ENCODE results near the gene GBP5. TPM values are rescaled to one million over a fixed set of nuclear protein-coding genes. Genes with fewer than 3 reads are reported as not detected.

Gene GBP5
- total RNA-seq, 1 donor from 2014 or later, result 22.8 TPM

DNA sequence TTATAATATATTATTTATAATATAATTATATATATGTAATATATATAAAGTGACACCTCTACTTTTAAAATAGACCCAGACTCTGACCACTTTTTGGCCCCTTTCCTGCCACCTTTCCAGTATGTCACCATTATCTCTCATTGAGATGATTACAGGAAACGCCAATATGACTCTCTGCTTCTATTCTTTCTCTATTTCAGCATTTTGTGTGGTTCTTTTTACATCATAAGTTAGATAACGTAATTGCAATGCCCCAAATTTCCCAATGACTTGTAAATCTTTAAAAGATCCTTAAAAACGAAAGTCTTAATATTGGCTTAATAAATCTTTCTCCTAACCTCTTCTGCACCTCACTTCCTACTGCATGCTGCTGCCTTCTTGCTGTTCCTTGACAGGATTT lies 8.1 kb upstream of the GBP5 start:
- DNase-seq (no peak), ATAC-seq (ENCODE audit: low read depth) (no peak)
- intact Hi-C loops (cut with micrococcal nuclease), result no loop called here
- Mint-ChIP-seq H3K4me1 (peaks cover 21% of the 10 kb centered on the region), H3K27ac (no peak overlapping the region), H3K27me3 (no peaks in the 10 kb centered on the region), H3K36me3 (ENCODE audit: low read depth) (no peaks in the 10 kb centered on the region), H3K4me3 (no peak overlapping the region), H3K9me3 (peaks cover 3% of the 10 kb centered on the region)
- ChIA-PET POLR2A (no interaction called here), CTCF (no interaction called here)
- TF ChIP-seq, protein P1, sequence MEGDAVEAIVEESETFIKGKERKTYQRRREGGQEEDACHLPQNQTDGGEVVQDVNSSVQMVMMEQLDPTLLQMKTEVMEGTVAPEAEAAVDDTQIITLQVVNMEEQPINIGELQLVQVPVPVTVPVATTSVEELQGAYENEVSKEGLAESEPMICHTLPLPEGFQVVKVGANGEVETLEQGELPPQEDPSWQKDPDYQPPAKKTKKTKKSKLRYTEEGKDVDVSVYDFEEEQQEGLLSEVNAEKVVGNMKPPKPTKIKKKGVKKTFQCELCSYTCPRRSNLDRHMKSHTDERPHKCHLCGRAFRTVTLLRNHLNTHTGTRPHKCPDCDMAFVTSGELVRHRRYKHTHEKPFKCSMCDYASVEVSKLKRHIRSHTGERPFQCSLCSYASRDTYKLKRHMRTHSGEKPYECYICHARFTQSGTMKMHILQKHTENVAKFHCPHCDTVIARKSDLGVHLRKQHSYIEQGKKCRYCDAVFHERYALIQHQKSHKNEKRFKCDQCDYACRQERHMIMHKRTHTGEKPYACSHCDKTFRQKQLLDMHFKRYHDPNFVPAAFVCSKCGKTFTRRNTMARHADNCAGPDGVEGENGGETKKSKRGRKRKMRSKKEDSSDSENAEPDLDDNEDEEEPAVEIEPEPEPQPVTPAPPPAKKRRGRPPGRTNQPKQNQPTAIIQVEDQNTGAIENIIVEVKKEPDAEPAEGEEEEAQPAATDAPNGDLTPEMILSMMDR (IDR thresholded peaks at IDR 0.05), result no peak

DNA sequence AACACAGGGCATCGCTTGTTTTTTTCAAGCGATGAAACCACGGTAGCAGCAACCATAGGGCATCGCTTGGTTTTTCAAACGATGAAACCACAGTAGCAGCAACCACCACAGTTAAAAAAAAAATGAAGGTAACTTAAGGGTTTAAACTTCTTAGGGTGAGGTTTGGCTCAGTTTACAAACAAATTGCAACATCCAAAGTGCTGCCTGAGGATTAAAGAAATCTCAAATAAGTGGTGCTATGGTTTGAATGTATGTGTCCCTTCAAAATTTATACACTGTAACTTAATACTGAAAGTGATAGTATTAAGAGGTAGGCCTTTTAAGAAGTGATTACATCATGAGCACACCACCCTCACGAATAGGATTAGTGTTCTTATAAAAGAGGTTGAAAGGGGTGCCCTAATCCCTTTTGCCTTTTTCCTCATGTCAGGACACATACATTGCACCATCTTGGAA lies 6.4 kb upstream of the GBP5 start:
- DNase-seq, result no peak
- Mint-ChIP-seq H3K36me3 (ENCODE audit: low read depth) (no peaks in the 10 kb centered on the region), H3K9me3 (no peaks in the 10 kb centered on the region), H3K4me3 (no peak overlapping the region), H3K27me3 (no peaks in the 10 kb centered on the region), H3K4me1 (peaks cover 27% of the 10 kb centered on the region), H3K27ac (peak overlapping the region; percentile 47)
- TF ChIP-seq, protein P1 (IDR thresholded peaks at IDR 0.05), result no peak
- CTCF ChIA-PET, result no interaction called here
- intact Hi-C loops (cut with micrococcal nuclease), result no loop called here
- peak; percentile 34 for ATAC-seq (ENCODE audit: low read depth)
- POLR2A ChIA-PET, result no interaction called here

DNA sequence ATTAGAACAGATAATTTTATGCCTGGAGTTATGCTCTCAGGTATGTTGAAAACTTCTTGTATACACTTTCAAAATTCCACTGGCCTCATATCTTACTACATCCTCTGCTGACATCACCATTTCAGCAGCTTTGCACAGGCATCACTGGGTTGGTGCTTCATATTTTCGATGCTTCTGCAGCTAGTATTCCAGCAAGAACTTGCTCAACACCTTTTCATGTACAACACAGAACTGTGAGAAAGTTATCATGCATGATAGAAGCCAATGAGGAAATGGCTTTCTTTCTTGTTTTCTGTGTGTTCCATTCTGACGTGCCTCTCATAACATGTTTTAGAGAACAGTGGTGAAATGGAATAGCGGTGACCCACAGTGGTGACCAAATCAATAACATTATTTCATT lies 5.1 kb upstream of the GBP5 start:
- H3K36me3 Mint-ChIP-seq (ENCODE audit: low read depth), result no peaks in the 10 kb centered on the region
- ATAC-seq (ENCODE audit: low read depth) (peak; percentile 52), DNase-seq (no peak)
- no peaks in the 10 kb centered on the region for H3K27me3 Mint-ChIP-seq
- H3K9me3 Mint-ChIP-seq, result peaks cover 3% of the 10 kb centered on the region
- peak overlapping the region; percentile 13 for H3K27ac Mint-ChIP-seq
- intact Hi-C loops (cut with micrococcal nuclease), result no loop called here
- POLR2A ChIA-PET, result no interaction called here
- TF ChIP-seq, protein P1 (IDR thresholded peaks at IDR 0.05), result no peak
- peaks cover 35% of the 10 kb centered on the region for H3K4me1 Mint-ChIP-seq
- H3K4me3 Mint-ChIP-seq, result no peak overlapping the region
- CTCF ChIA-PET, result no interaction called here

DNA sequence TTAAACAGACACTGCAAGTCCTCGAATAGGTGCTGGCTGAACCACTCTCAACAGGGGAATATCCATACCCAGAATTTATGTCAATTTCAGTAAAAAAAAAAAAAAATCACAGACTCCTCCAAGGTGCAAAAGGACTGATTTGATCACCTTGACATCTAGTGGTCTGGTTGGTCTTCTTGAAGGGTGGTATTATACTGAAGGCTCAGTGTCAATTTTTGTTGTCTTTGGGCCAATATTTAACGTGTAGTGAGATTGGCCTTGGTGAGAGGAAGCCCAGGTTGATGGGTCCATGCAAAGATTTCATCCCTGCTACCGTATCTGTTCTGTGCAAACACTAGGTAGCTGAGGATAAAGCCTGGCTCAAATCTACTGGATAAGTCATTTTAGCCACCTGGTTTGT lies 4.0 kb upstream of the GBP5 start:
- Mint-ChIP-seq H3K36me3 (ENCODE audit: low read depth) (peaks cover 4% of the 10 kb centered on the region), H3K4me1 (peaks cover 43% of the 10 kb centered on the region), H3K4me3 (no peak overlapping the region), H3K27me3 (no peaks in the 10 kb centered on the region), H3K9me3 (peaks cover 3% of the 10 kb centered on the region), H3K27ac (no peak overlapping the region)
- TF ChIP-seq, protein P1 (IDR thresholded peaks at IDR 0.05), result no peak
- intact Hi-C loops (cut with micrococcal nuclease), result no loop called here
- no peak for DNase-seq
- ATAC-seq (ENCODE audit: low read depth), result no peak
- ChIA-PET CTCF (no interaction called here), POLR2A (interaction anchor here (0.5 to 1.3 kb wide), 2 partner anchors 255 to 593 kb away, joined by 3 read pairs; no protein-coding TSS in a partner anchor)

DNA sequence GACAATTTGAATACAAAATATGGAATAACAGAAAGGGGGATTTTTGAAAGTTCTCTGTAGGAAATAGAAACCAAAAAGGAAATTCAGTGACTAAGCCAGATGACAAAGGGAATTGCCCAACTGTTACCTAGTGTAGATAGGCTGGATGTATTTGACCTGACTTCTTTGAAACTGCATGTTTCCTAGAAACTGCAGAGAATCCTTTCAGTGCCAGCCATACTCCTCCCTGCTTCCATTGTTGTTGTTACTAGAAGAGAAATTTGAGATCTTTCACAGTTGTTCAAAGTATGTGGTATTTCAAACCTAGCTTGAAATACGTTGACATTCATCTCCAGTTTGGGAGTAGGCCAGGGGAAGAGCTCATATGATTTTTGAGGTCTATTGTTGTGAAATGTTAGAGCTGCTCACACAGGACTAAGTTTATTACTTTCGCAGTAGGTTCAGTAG lies 1.8 kb upstream of the GBP5 start:
- CTCF ChIA-PET, result no interaction called here
- DNase-seq, result no peak
- Mint-ChIP-seq H3K27me3 (no peaks in the 10 kb centered on the region), H3K27ac (peak overlapping the region; percentile 86), H3K36me3 (ENCODE audit: low read depth) (peaks cover 4% of the 10 kb centered on the region), H3K4me3 (peak overlapping the region; percentile 71), H3K4me1 (peaks cover 62% of the 10 kb centered on the region), H3K9me3 (peaks cover 3% of the 10 kb centered on the region)
- peak; percentile 25 for ATAC-seq (ENCODE audit: low read depth)
- TF ChIP-seq, protein P1 (IDR thresholded peaks at IDR 0.05), result no peak
- POLR2A ChIA-PET, result interaction anchor here (0.6 to 4.2 kb wide), 7 partner anchors 12 to 1461 kb away, joined by 3 to 42 read pairs (median 4); partner anchors contain the start of gene GBP4
- intact Hi-C loops (cut with micrococcal nuclease), result loop anchor here (5.0 kb wide), 1 partner anchor 83 kb away; no protein-coding TSS in a partner anchor
